NCI-H2227 (cell line): ENCODE data around the gene TTL.

Experiments
- DNase-seq: peaks from one replicate; lab custom pipeline; 2025; ENCODE audit not compliant: unreplicated experiment; lab: John Stamatoyannopoulos, UW

TTL gene

GRCh38 chr2:112580084-112580483 lies 98.1 kb downstream of the TTL start:
- no peak for DNase-seq

GRCh38 chr2:112582314-112582746 lies 100.4 kb downstream of the TTL start:
- peak; percentile 79 for DNase-seq

GRCh38 chr2:112583497-112584133 lies 101.7 kb downstream of the TTL start:
- peak; percentile 57 for DNase-seq

- peak; percentile 97 for DNase-seq
Observed at GRCh38 chr2:112584134-112584890, 102.4 kb downstream of the TTL start, which contains the start of gene CHCHD5. Gene CHCHD5, plus strand, starts transcription at chr2:112584609. Its CDS starts 39 bp downstream, at chr2:112584648.

GRCh38 chr2:112584891-112585250 lies 102.9 kb downstream of the TTL start:
- DNase-seq = no peak

GRCh38 chr2:112585400-112585799 lies 103.4 kb downstream of the TTL start:
- DNase-seq = no peak

GRCh38 chr2:112585873-112586464 lies 104.0 kb downstream of the TTL start:
- DNase-seq = no peak

GRCh38 chr2:112588611-112589045 lies 106.7 kb downstream of the TTL start:
- DNase-seq = no peak
